Smooth muscle cell (in vitro differentiated cells): Measurements from ENCODE around the gene DNAJC19. TPM values are rescaled to one million over a fixed set of nuclear protein-coding genes. Genes with fewer than 3 reads are reported as not detected.

Experiments
- DNase-seq: peaks from one replicate; lab custom pipeline; 2025; ENCODE audit not compliant: unreplicated experiment; lab: John Stamatoyannopoulos, UW
- H2AFZ ChIP-seq: fragments of 200-600 bp; sonication (generic); 2 replicates; pipeline ENCODE4 v1.6.0; 2016; ENCODE audit warnings: antibody characterized with exemption, low read depth, mild to moderate bottlenecking
- H3F3A ChIP-seq: fragments of 200-600 bp; sonication (generic); 2 replicates; pipeline ENCODE4 v1.6.0; 2017; ENCODE audit warnings: antibody characterized with exemption, low read depth
- H3K27ac ChIP-seq: fragments of 200-600 bp; sonication (generic); 2 replicates; pipeline ENCODE4 v1.5.1; 2016; ENCODE audit warnings: low read depth, mild to moderate bottlenecking
- H3K27me3 ChIP-seq: fragments of 200-600 bp; sonication (generic); 2 replicates; pipeline ENCODE4 v1.6.1; 2016; ENCODE audit warnings: low read depth, mild to moderate bottlenecking
- H3K36me3 ChIP-seq: fragments of 200-600 bp; sonication (generic); 2 replicates; pipeline ENCODE4 v1.5.1; 2016; ENCODE audit warnings: low read depth
- H3K4me1 ChIP-seq: fragments of 200-600 bp; sonication (generic); 2 replicates; pipeline ENCODE4 v1.5.1; 2016; ENCODE audit warnings: low read depth
- H3K4me2 ChIP-seq: fragments of 200-600 bp; sonication (generic); 2 replicates; pipeline ENCODE4 v1.6.0; 2016; ENCODE audit warnings: mild to moderate bottlenecking
- H3K4me3 ChIP-seq: fragments of 200-600 bp; sonication (generic); 2 replicates; pipeline ENCODE4 v1.5.1; 2016; ENCODE audit warnings: mild to moderate bottlenecking
- H3K79me2 ChIP-seq: fragments of 200-600 bp; sonication (generic); 2 replicates; pipeline ENCODE4 v1.6.0; 2016; ENCODE audit warnings: low read depth, mild to moderate bottlenecking
- H3K9ac ChIP-seq: fragments of 200-600 bp; sonication (generic); 2 replicates; pipeline ENCODE4 v1.6.0; 2016; ENCODE audit warnings: low read depth
- H3K9me3 ChIP-seq: fragments of 200-600 bp; sonication (generic); replicated peaks from 2 replicates; pipeline ENCODE4 v1.5.1; 2016; ENCODE audit warnings: low read depth
- H4K20me1 ChIP-seq: fragments of 200-600 bp; sonication (generic); 2 replicates; pipeline ENCODE4 v1.6.0; 2016; ENCODE audit warnings: low read depth
- CTCF ChIP-seq: fragments of 200-600 bp; sonication (generic); IDR thresholded peaks from 2 replicates; pipeline ENCODE4 v1.5.1; 2017; ENCODE audit warnings: borderline replicate concordance, mild to moderate bottlenecking, antibody characterized with exemption; ENCODE audit not compliant: insufficient read depth, poor library complexity, severe bottlenecking
- WGBS: methylation state at CpG from one replicate; pipeline ENCODE4 v1.1.7; 2016; ENCODE audit warnings: low lambda C conversion rate; 5-methylcytosine and 5-hydroxymethylcytosine counted together
- polyA plus RNA-seq: library from polyadenylated mRNA; unstranded; fragments of >200 nt; fragmentation: Nextera tagmentation; extraction: Ambion mirVana; gene quantifications from 2 replicates; pipeline ENCODE4 v1.2.1, GENCODE V29; 2016
- total RNA-seq: library from RNA; depleted of rRNA; stranded (reverse); fragments of >200 nt; gene quantifications from 2 replicates; pipeline ENCODE4 v1.2.3, GENCODE V29; 2014

Gene DNAJC19
- total RNA-seq (26.6 and 34.6 TPM in 2 replicates), polyA plus RNA-seq (56.0 and 63.1 TPM in 2 replicates)

- DNase-seq = peak; percentile 45
- Histone ChIP-seq H3F3A (no peaks in the 10 kb centered on the region), H3K4me1 (peaks cover 5% of the 10 kb centered on the region), H3K9ac (peak within 1 kb of the TSS; percentile 72), H3K9me3 (no peaks in the 10 kb centered on the region), H3K4me3 (peak within 1 kb of the TSS; percentile 79), H3K27ac (peak within 1 kb of the TSS; percentile 29), H3K27me3 (no peaks in the 10 kb centered on the region), H3K4me2 (peak within 1 kb of the TSS; percentile 92), H3K36me3 (no peaks in the 10 kb centered on the region), H3K79me2 (peaks cover 5% of the 10 kb centered on the region), H4K20me1 (no peaks in the 10 kb centered on the region), H2AFZ (peak within 1 kb of the TSS; percentile 73)
- 2% methylated on average over 43 of the region's 43 CpGs for WGBS
- no peak for TF ChIP-seq CTCF
These were observed at the start of gene DNAJC19 for GRCh38 chr3:180989291-180990163. TSS of gene DNAJC19 (minus strand) at chr3:180989736. CDS start at chr3:180989602, 134 bp downstream.

GRCh38 chr3:181030948-181031347 is 41.4 kb upstream of the DNAJC19 start:
- no peak overlapping the region for H3K9ac ChIP-seq
- no peaks in the 10 kb centered on the region for H3K4me1 ChIP-seq
- no peak overlapping the region for H3K4me2 ChIP-seq
- no peak overlapping the region for H2AFZ ChIP-seq
- no peak for TF ChIP-seq CTCF
- no peaks in the 10 kb centered on the region for H4K20me1 ChIP-seq
- no peaks in the 10 kb centered on the region for H3K79me2 ChIP-seq
- DNase-seq = no peak
- H3K27me3 ChIP-seq = no peaks in the 10 kb centered on the region
- H3K27ac ChIP-seq = no peak overlapping the region
- H3F3A ChIP-seq = no peaks in the 10 kb centered on the region
- no peaks in the 10 kb centered on the region for H3K9me3 ChIP-seq
- no peak overlapping the region for H3K4me3 ChIP-seq
- no peaks in the 10 kb centered on the region for H3K36me3 ChIP-seq

- H3K4me3 ChIP-seq = no peak overlapping the region
- H3K36me3 ChIP-seq = no peaks in the 10 kb centered on the region
- no peak overlapping the region for H3K4me2 ChIP-seq
- H3K4me1 ChIP-seq = no peaks in the 10 kb centered on the region
- no peaks in the 10 kb centered on the region for H4K20me1 ChIP-seq
- no peak for TF ChIP-seq CTCF
- H2AFZ ChIP-seq = no peak overlapping the region
- no peaks in the 10 kb centered on the region for H3F3A ChIP-seq
- H3K27me3 ChIP-seq = no peaks in the 10 kb centered on the region
- H3K9ac ChIP-seq = no peak overlapping the region
- no peaks in the 10 kb centered on the region for H3K79me2 ChIP-seq
- no peak for DNase-seq
- no peaks in the 10 kb centered on the region for H3K9me3 ChIP-seq
- no peak overlapping the region for H3K27ac ChIP-seq
These were observed 35.7 kb upstream of the DNAJC19 start for GRCh38 chr3:181025204-181025603.

GRCh38 chr3:181017690-181018089 is 28.2 kb upstream of the DNAJC19 start:
- no peak overlapping the region for H2AFZ ChIP-seq
- H3K27ac ChIP-seq = no peak overlapping the region
- WGBS = 29% methylated on average over 2 of the region's 2 CpGs
- H3K9me3 ChIP-seq = no peaks in the 10 kb centered on the region
- no peaks in the 10 kb centered on the region for H3K79me2 ChIP-seq
- no peaks in the 10 kb centered on the region for H3K4me1 ChIP-seq
- no peaks in the 10 kb centered on the region for H3K36me3 ChIP-seq
- no peak for DNase-seq
- no peaks in the 10 kb centered on the region for H4K20me1 ChIP-seq
- no peak overlapping the region for H3K9ac ChIP-seq
- H3K27me3 ChIP-seq = no peaks in the 10 kb centered on the region
- no peak overlapping the region for H3K4me2 ChIP-seq
- no peaks in the 10 kb centered on the region for H3F3A ChIP-seq
- no peak overlapping the region for H3K4me3 ChIP-seq
- TF ChIP-seq CTCF = no peak
